Tibial nerve (tissue), 4 donors: ENCODE results near the gene SFXN4. TPM values are rescaled to one million over a fixed set of nuclear protein-coding genes. Genes with fewer than 3 reads are reported as not detected.
"Not testable (repeated sequence)": the region's sequence is repeated elsewhere in the genome, so short reads cannot be mapped to it uniquely, and the experiment has no call there.

Source experiments
- DNase-seq, 2 donors: peaks; one replicate each; pipeline ENCODE4 v3.0.0-alpha.2; 2019; ENCODE audit warnings: low spot score in 2 of 2
- H3K27ac ChIP-seq, 4 donors: fragments of 200-600 bp; sonication (generic) in 3 of 4; one replicate each; pipeline ENCODE4 v1.5.1; 2017 to 2019; ENCODE audit warnings: mild to moderate bottlenecking in 1 of 4
- H3K27me3 ChIP-seq, 2 donors: fragments of 200-600 bp; sonication (generic) in 1 of 2; one replicate each; pipeline versions ENCODE4 v1.5.1 to v1.6.0; 2017 to 2019
- H3K36me3 ChIP-seq, 3 donors: fragments of 200-600 bp; sonication (generic); one replicate each; pipeline ENCODE4 v1.5.1; 2018 to 2019
- H3K4me1 ChIP-seq, 4 donors: fragments of 200-600 bp; sonication (generic) in 3 of 4; one replicate each; pipeline ENCODE4 v1.5.1; 2017 to 2019
- H3K4me3 ChIP-seq, 4 donors: fragments of 200-600 bp; sonication (generic) in 3 of 4; one replicate each; pipeline ENCODE4 v1.5.1; 2017 to 2019; ENCODE audit warnings: mild to moderate bottlenecking in 1 of 4, moderate library complexity in 1 of 4
- H3K9me3 ChIP-seq, 4 donors: fragments of 200-600 bp; sonication (generic) in 3 of 4; one replicate each; pipeline ENCODE4 v1.5.1; 2017 to 2019
- CTCF ChIP-seq, 5 experiments: fragments of 200-600 bp in 3 of 5; fragments of 450-650 bp in 2 of 5; sonication (generic) in 3 of 5; IDR thresholded peaks; one replicate each; pipeline ENCODE4 v1.5.1; 2016 to 2019; ENCODE audit warnings: antibody characterized with exemption in 5 of 5, mild to moderate bottlenecking in 3 of 5, moderate library complexity in 2 of 5
- EP300 ChIP-seq, 2 donors: sonication (generic); formaldehyde crosslinking; IDR thresholded peaks; one replicate each; pipeline ENCODE4 v1.6.1; 2017; ENCODE audit warnings: antibody characterized with exemption in 2 of 2, mild to moderate bottlenecking in 1 of 2
- POLR2A ChIP-seq, 2 donors: fragments of 450-650 bp; IDR thresholded peaks; one replicate each; pipeline ENCODE4 v1.6.1; 2017; ENCODE audit warnings: antibody characterized with exemption in 2 of 2, mild to moderate bottlenecking in 2 of 2, moderate library complexity in 2 of 2
- WGBS, 2 donors: methylation state at CpG; one replicate each; pipeline ENCODE4 v1.1.5; 2018; 5-methylcytosine and 5-hydroxymethylcytosine counted together
- total RNA-seq, 4 donors: library from RNA; depleted of rRNA; stranded (reverse); fragments of >200 nt; gene quantifications; one replicate each; pipeline ENCODE4 v1.1.0, GENCODE V29; 2016

Gene SFXN4
- total RNA-seq, 4 donors from 2014 or later, result 12.7 to 301 (median 19.1) TPM

GRCh38 chr10:119190954-119191785, 25.7 kb upstream of the SFXN4 start:
- Histone ChIP-seq H3K4me3 (no peak overlapping the region), H3K36me3 (no peaks in the 10 kb centered on the region), H3K27ac (no peak overlapping the region), H3K27me3 (no peaks in the 10 kb centered on the region), H3K9me3 (no peaks in the 10 kb centered on the region), H3K4me1 (peaks cover 0 to 15% (median 5%) of the 10 kb centered on the region in 4 donors)
- no peak for DNase-seq
- WGBS, 2 donors, result 45 to 55% methylated on average over 5 of the region's 5 CpGs
- TF ChIP-seq POLR2A (IDR thresholded peaks at IDR 0.05) (no peak), EP300 (IDR thresholded peaks at IDR 0.05) (no peak), CTCF (IDR thresholded peaks at IDR 0.05) (no peak)

GRCh38 chr10:119190353-119190752, 24.8 kb upstream of the SFXN4 start:
- TF ChIP-seq POLR2A (IDR thresholded peaks at IDR 0.05) (no peak), EP300 (IDR thresholded peaks at IDR 0.05) (no peak), CTCF (IDR thresholded peaks at IDR 0.05) (no peak)
- H3K27ac ChIP-seq, result peak overlapping the region in 1 of 4 donors; percentile 26
- no peaks in the 10 kb centered on the region for H3K9me3 ChIP-seq
- WGBS, 2 donors, result 90% methylated on average over 4 of the region's 4 CpGs
- no peaks in the 10 kb centered on the region for H3K27me3 ChIP-seq
- H3K4me1 ChIP-seq, result peaks cover 0 to 15% (median 5%) of the 10 kb centered on the region in 4 donors
- H3K4me3 ChIP-seq, result no peak overlapping the region
- no peaks in the 10 kb centered on the region for H3K36me3 ChIP-seq
- DNase-seq, result no peak

GRCh38 chr10:119189811-119190282, 24.3 kb upstream of the SFXN4 start:
- peak overlapping the region in 2 of 4 donors; percentile 26 to 61 for H3K27ac ChIP-seq
- H3K9me3 ChIP-seq, result no peaks in the 10 kb centered on the region
- H3K4me3 ChIP-seq, result no peak overlapping the region
- WGBS, 2 donors, result 29 to 41% methylated on average over 3 of the region's 3 CpGs
- no peaks in the 10 kb centered on the region for H3K36me3 ChIP-seq
- TF ChIP-seq EP300 (IDR thresholded peaks at IDR 0.05) (no peak), POLR2A (IDR thresholded peaks at IDR 0.05) (no peak), CTCF (IDR thresholded peaks at IDR 0.05) (no peak)
- H3K4me1 ChIP-seq, result peaks cover 0 to 15% (median 5%) of the 10 kb centered on the region in 4 donors
- no peak for DNase-seq
- no peaks in the 10 kb centered on the region for H3K27me3 ChIP-seq

GRCh38 chr10:119183664-119184412, 18.3 kb upstream of the SFXN4 start:
- Histone ChIP-seq H3K27me3 (no peaks in the 10 kb centered on the region), H3K27ac (no peak overlapping the region), H3K9me3 (no peaks in the 10 kb centered on the region), H3K4me3 (no peak overlapping the region), H3K36me3 (no peaks in the 10 kb centered on the region), H3K4me1 (peaks cover 0 to 8% (median 5%) of the 10 kb centered on the region in 4 donors)
- no peak for TF ChIP-seq EP300 (IDR thresholded peaks at IDR 0.05)
- no peak for TF ChIP-seq POLR2A (IDR thresholded peaks at IDR 0.05)
- TF ChIP-seq CTCF (IDR thresholded peaks at IDR 0.05), result no peak
- WGBS, 2 donors, result 80 to 86% methylated on average over 9 of the region's 9 CpGs
- no peak for DNase-seq

GRCh38 chr10:119180850-119181400, 15.4 kb upstream of the SFXN4 start:
- DNase-seq, H3K9me3 ChIP-seq, H3K27ac ChIP-seq, H3K4me3 ChIP-seq, H3K36me3 ChIP-seq, H3K27me3 ChIP-seq: not testable (repeated sequence)
- peaks cover 0 to 28% (median 14%) of the 10 kb centered on the region in 4 donors for H3K4me1 ChIP-seq
- WGBS, 2 donors, result 86 to 89% methylated on average over 7 of the region's 7 CpGs
